OCI-LY1 (cell line): ENCODE measurements around the gene NPIPB8.
"Not testable (repeated sequence)": the region's sequence is repeated elsewhere in the genome, so short reads cannot be mapped to it uniquely, and the experiment has no call there.

Experiments
- H2AFZ ChIP-seq: fragments of 200-600 bp; sonication (generic), shearing (Covaris generic); 2 replicates; pipeline ENCODE4 v1.6.0; 2014; ENCODE audit warnings: antibody characterized with exemption, mild to moderate bottlenecking, low read length
- H3F3A ChIP-seq: fragments of 200-600 bp; sonication (generic), shearing (Covaris generic); 2 replicates; pipeline ENCODE4 v1.6.0; 2014; ENCODE audit warnings: mild to moderate bottlenecking, antibody characterized with exemption, low read length, moderate library complexity; ENCODE audit not compliant: insufficient read depth
- H3K27ac ChIP-seq: fragments of 200-600 bp; sonication (generic); 2 replicates; pipeline ENCODE4 v1.5.1; 2014; ENCODE audit warnings: low read length, mixed run types, mild to moderate bottlenecking, low read depth; ENCODE audit not compliant: poor library complexity, severe bottlenecking
- H3K27me3 ChIP-seq: fragments of 200-600 bp; sonication (generic); 2 replicates; pipeline ENCODE4 v1.6.0; 2014; ENCODE audit warnings: antibody characterized with exemption, mild to moderate bottlenecking, low read length, moderate library complexity; ENCODE audit not compliant: insufficient read depth
- H3K36me3 ChIP-seq: fragments of 200-600 bp; sonication (generic); 2 replicates; pipeline ENCODE4 v1.6.1; 2014; ENCODE audit warnings: mild to moderate bottlenecking, antibody characterized with exemption, low read length, moderate library complexity, mixed read lengths; ENCODE audit not compliant: insufficient read depth
- H3K4me1 ChIP-seq: fragments of 200-600 bp; sonication (generic); 2 replicates; pipeline ENCODE4 v1.5.1; 2014; ENCODE audit warnings: mild to moderate bottlenecking, low read length, moderate library complexity; ENCODE audit not compliant: insufficient read depth, severe bottlenecking
- H3K4me2 ChIP-seq: fragments of 200-600 bp; sonication (generic), shearing (Covaris generic); 2 replicates; pipeline ENCODE4 v1.6.1; 2014; ENCODE audit warnings: low read length
- H3K4me3 ChIP-seq: fragments of 200-600 bp; sonication (generic); 2 replicates; pipeline ENCODE4 v1.5.1; 2014; ENCODE audit warnings: low read length, low read depth, mild to moderate bottlenecking, mixed read lengths; ENCODE audit not compliant: poor library complexity, severe bottlenecking
- H3K79me2 ChIP-seq: fragments of 200-600 bp; shearing (Covaris generic); 2 replicates; pipeline ENCODE4 v1.6.1; 2016; ENCODE audit warnings: mixed run types, low read length, mixed read lengths; ENCODE audit not compliant: insufficient read depth
- H3K9ac ChIP-seq: fragments of 200-600 bp; sonication (generic), shearing (Covaris generic); 2 replicates; pipeline ENCODE4 v1.6.1; 2014; ENCODE audit warnings: mild to moderate bottlenecking, low read length, mixed read lengths
- H3K9me2 ChIP-seq: fragments of 200-600 bp; sonication (generic), shearing (Covaris generic); 2 replicates; pipeline ENCODE4 v1.6.1; 2014; ENCODE audit warnings: low read depth, mild to moderate bottlenecking, low read length, mixed read lengths
- H3K9me3 ChIP-seq: fragments of 200-600 bp; shearing (Covaris generic); 2 replicates; pipeline ENCODE4 v1.6.1; 2014; ENCODE audit warnings: low read length, mixed read lengths
- H4K20me1 ChIP-seq: fragments of 200-600 bp; sonication (generic), shearing (Covaris generic); 2 replicates; pipeline ENCODE4 v1.6.0; 2016; ENCODE audit warnings: mild to moderate bottlenecking, low read length; ENCODE audit not compliant: insufficient read depth
- CTCF ChIP-seq: fragments of 200-600 bp; sonication (generic), shearing (Covaris generic); IDR thresholded peaks from 2 replicates; pipeline ENCODE4 v1.5.1; 2017; ENCODE audit warnings: mild to moderate bottlenecking, antibody characterized with exemption, low read length, moderate library complexity, mixed read lengths
- EZH2 ChIP-seq: fragments of 200-600 bp; sonication (generic), shearing (Covaris generic); IDR thresholded peaks from 2 replicates; pipeline ENCODE4 v1.8.0; 2017; ENCODE audit warnings: borderline replicate concordance, mixed run types, mild to moderate bottlenecking, antibody characterized with exemption, low read length, moderate library complexity, mixed read lengths

The NPIPB8 gene

DNA sequence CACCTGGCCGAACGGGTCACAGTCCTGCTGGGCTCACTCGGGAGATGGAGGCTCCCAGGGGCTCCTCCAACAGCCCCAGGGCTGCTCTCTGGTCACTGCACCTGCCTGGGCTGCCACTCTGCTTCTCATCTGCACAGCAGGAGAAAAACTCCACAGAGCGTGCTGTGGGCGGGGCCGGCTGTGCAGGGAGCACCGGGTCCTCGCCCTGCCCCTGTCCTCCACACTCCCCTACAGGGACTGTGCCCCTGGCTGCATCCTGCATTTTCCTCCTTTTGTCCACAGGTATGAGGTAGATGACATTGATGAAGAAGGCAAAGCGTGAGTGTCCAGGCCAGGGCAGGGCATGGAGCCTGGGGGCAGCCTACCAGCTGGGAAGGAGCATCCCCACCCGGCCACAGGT, 35.8 kb upstream of the NPIPB8 start:
- H3K36me3 ChIP-seq, H4K20me1 ChIP-seq, H3K4me2 ChIP-seq, H3K27ac ChIP-seq, H3K9me2 ChIP-seq, H2AFZ ChIP-seq, H3K9ac ChIP-seq, H3K27me3 ChIP-seq, H3K9me3 ChIP-seq, H3K79me2 ChIP-seq, H3F3A ChIP-seq, H3K4me3 ChIP-seq: not testable (repeated sequence)
- peaks cover 18% of the 10 kb centered on the region for H3K4me1 ChIP-seq

DNA sequence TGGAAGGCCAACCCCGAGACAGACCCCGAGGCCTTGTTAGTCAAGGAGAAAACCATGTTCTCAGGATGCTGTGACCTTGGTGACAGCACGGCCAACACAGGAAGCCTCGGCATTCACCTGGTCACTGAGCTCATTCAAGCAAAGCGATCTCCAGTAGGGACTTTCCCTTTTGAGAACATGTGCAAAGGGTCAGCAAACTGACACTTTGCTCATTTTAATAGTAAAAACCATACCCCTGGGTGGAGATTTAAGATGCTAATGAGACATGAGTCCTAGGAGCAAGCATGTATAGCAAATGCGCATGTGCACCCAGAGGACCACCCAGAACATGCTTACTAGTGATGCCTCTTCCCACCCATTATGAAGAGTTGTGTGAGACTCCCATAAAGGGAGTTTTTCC, 35.3 kb upstream of the NPIPB8 start:
- H3K9ac ChIP-seq = no peak overlapping the region
- H3K9me2 ChIP-seq = no peaks in the 10 kb centered on the region
- no peaks in the 10 kb centered on the region for H3F3A ChIP-seq
- H3K27me3 ChIP-seq = no peaks in the 10 kb centered on the region
- no peaks in the 10 kb centered on the region for H4K20me1 ChIP-seq
- no peak overlapping the region; the same call in 1 of the 2 replicates for H3K4me2 ChIP-seq
- no peak overlapping the region for H3K4me3 ChIP-seq
- no peaks in the 10 kb centered on the region for H3K79me2 ChIP-seq
- H3K36me3 ChIP-seq = no peaks in the 10 kb centered on the region
- no peak for TF ChIP-seq EZH2
- TF ChIP-seq CTCF = no peak
- H3K27ac ChIP-seq = no peak overlapping the region
- H3K9me3 ChIP-seq = no peaks in the 10 kb centered on the region
- H2AFZ ChIP-seq = no peak overlapping the region
- peaks cover 13% of the 10 kb centered on the region for H3K4me1 ChIP-seq

- no peaks in the 10 kb centered on the region for H3F3A ChIP-seq
- H3K27ac ChIP-seq = no peak overlapping the region
- H2AFZ ChIP-seq = no peak overlapping the region
- no peaks in the 10 kb centered on the region for H3K27me3 ChIP-seq
- no peaks in the 10 kb centered on the region for H3K79me2 ChIP-seq
- peaks cover 5% of the 10 kb centered on the region for H3K4me1 ChIP-seq
- no peaks in the 10 kb centered on the region for H3K9me2 ChIP-seq
- no peak overlapping the region for H3K4me3 ChIP-seq
- no peak overlapping the region for H3K9ac ChIP-seq
- no peaks in the 10 kb centered on the region for H3K36me3 ChIP-seq
- no peak overlapping the region for H3K4me2 ChIP-seq
- no peaks in the 10 kb centered on the region for H3K9me3 ChIP-seq
- TF ChIP-seq CTCF (no peak), EZH2 (no peak)
- no peaks in the 10 kb centered on the region for H4K20me1 ChIP-seq
These were observed 34.3 kb upstream of the NPIPB8 start for GRCh38 chr16:28603381-28604185.

DNA sequence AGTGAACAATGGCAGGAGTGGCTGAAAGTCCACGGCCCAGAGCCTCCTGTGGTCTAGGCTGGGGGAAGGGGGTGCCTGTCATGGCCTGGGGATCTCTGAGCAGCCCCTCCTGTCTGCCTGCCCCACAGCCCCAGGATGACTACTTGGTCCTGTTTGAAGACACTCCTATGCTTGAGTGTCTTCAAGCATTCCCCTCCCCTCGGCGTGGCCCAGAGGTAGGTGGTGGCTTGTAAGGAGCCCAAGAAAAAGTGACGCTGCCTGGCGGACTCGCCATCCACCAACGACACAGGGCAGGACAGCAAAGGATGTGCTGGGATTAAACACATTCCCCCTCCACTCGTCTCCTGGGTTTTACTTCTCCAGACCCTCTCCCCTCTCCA, 33.7 kb upstream of the NPIPB8 start:
- H3K27me3 ChIP-seq = no peaks in the 10 kb centered on the region
- H3K4me2 ChIP-seq = no peak overlapping the region
- peaks cover 5% of the 10 kb centered on the region for H3K4me1 ChIP-seq
- H3K9ac ChIP-seq = no peak overlapping the region
- no peaks in the 10 kb centered on the region for H3F3A ChIP-seq
- no peak overlapping the region for H3K27ac ChIP-seq
- no peak overlapping the region for H3K4me3 ChIP-seq
- H3K9me3 ChIP-seq = no peaks in the 10 kb centered on the region
- no peaks in the 10 kb centered on the region for H4K20me1 ChIP-seq
- H3K79me2 ChIP-seq = no peaks in the 10 kb centered on the region
- H3K36me3 ChIP-seq = no peaks in the 10 kb centered on the region
- no peak for TF ChIP-seq CTCF
- no peaks in the 10 kb centered on the region for H3K9me2 ChIP-seq
- no peak overlapping the region for H2AFZ ChIP-seq
